Measurements from ENCODE around the gene CRIP2. TPM values are rescaled to one million over a fixed set of nuclear protein-coding genes. Genes with fewer than 3 reads are reported as not detected.

Gene CRIP2
- total RNA-seq, 1 donor from 2014 or later, result 247 TPM

DNA sequence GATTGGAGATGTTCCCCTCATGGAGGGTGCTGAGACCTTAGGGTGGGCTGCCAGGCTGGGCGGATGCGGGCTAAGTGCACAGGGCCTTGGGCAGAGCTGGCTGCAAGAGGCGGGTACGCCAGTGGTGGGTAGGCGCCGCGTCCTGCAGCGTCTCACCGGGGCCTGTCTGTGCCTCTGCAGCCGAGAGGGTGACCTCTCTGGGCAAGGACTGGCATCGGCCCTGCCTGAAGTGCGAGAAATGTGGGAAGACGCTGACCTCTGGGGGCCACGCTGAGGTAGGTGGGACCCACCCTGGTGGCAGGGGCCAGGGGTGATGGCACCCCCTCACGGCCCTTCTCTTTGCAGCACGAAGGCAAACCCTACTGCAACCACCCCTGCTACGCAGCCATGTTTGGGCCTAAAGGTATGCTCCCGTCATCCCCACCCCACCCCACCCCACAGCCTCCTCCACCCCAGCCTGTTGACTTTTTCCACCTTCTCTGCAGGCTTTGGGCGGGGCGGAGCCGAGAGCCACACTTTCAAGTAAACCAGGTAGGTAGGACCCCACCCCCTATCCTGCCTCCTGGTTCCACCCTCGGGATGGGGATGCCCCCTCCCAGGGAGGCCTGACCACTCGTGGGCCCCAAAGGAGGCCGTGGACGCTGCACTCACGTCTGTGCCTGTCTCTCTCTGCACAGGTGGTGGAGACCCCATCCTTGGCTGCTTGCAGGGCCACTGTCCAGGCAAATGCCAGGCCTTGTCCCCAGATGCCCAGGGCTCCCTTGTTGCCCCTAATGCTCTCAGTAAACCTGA is 13.6 kb downstream of the CRIP2 start:
- Mint-ChIP-seq H3K4me3 (ENCODE audit: unreplicated experiment) (peak overlapping the region; percentile 69), H3K36me3 (ENCODE audit: low read depth) (no peaks in the 10 kb centered on the region), H3K9me3 (ENCODE audit: low read depth) (no peaks in the 10 kb centered on the region), H3K4me1 (ENCODE audit: low read depth) (peaks cover 36% of the 10 kb centered on the region), H3K27ac (ENCODE audit: unreplicated experiment) (peak overlapping the region; percentile 32), H3K27me3 (ENCODE audit: low read depth) (no peaks in the 10 kb centered on the region)
- DNase-seq (ENCODE audit: low spot score), result no peak
- TF ChIP-seq, protein P1, sequence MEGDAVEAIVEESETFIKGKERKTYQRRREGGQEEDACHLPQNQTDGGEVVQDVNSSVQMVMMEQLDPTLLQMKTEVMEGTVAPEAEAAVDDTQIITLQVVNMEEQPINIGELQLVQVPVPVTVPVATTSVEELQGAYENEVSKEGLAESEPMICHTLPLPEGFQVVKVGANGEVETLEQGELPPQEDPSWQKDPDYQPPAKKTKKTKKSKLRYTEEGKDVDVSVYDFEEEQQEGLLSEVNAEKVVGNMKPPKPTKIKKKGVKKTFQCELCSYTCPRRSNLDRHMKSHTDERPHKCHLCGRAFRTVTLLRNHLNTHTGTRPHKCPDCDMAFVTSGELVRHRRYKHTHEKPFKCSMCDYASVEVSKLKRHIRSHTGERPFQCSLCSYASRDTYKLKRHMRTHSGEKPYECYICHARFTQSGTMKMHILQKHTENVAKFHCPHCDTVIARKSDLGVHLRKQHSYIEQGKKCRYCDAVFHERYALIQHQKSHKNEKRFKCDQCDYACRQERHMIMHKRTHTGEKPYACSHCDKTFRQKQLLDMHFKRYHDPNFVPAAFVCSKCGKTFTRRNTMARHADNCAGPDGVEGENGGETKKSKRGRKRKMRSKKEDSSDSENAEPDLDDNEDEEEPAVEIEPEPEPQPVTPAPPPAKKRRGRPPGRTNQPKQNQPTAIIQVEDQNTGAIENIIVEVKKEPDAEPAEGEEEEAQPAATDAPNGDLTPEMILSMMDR (IDR thresholded peaks at IDR 0.05), result no peak

DNA sequence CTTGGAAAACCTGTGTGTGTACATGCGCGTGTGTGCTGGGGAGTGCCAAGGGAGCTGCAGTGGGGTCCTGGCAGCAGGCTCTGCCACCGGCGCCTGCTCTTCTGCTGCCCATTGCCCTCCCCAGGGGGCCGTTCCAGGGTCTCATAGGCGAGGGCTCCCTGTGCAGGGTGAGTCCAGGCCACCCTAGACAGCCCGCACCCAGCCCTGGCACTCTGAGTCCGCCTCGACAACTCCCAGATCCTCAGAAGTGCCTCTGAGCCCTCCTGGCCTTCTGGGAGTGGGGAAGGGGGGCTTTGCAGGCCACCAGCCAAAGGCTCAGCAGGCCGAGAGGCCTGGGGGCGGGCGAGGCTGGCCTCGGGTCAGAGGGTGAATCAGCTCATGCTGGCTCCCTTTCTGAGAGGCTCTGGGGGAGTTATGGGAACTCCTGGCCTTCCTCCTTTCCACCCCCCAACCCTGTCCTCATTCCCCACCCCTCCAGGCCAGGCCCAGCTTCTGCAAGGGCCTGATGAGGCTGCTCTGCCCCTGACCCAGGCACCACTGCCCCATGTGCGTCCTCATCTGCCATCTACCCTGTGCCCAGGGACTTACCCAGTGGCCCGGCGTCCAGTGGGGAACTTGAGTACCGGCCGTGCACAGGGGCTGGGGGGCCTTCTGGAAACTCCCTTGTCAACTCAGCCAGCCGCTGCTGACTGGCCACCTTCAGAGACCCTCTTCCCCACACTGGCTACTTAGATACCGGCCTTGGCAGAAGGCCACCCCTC is 14.3 kb downstream of the CRIP2 start:
- Mint-ChIP-seq H3K4me1 (ENCODE audit: low read depth) (peaks cover 30% of the 10 kb centered on the region), H3K9me3 (ENCODE audit: low read depth) (no peaks in the 10 kb centered on the region), H3K4me3 (ENCODE audit: unreplicated experiment) (peak overlapping the region; percentile 69), H3K27me3 (ENCODE audit: low read depth) (no peaks in the 10 kb centered on the region), H3K27ac (ENCODE audit: unreplicated experiment) (peak overlapping the region; percentile 88), H3K36me3 (ENCODE audit: low read depth) (no peaks in the 10 kb centered on the region)
- TF ChIP-seq, protein P1 (IDR thresholded peaks at IDR 0.05), result no peak
- DNase-seq (ENCODE audit: low spot score), result no peak

DNA sequence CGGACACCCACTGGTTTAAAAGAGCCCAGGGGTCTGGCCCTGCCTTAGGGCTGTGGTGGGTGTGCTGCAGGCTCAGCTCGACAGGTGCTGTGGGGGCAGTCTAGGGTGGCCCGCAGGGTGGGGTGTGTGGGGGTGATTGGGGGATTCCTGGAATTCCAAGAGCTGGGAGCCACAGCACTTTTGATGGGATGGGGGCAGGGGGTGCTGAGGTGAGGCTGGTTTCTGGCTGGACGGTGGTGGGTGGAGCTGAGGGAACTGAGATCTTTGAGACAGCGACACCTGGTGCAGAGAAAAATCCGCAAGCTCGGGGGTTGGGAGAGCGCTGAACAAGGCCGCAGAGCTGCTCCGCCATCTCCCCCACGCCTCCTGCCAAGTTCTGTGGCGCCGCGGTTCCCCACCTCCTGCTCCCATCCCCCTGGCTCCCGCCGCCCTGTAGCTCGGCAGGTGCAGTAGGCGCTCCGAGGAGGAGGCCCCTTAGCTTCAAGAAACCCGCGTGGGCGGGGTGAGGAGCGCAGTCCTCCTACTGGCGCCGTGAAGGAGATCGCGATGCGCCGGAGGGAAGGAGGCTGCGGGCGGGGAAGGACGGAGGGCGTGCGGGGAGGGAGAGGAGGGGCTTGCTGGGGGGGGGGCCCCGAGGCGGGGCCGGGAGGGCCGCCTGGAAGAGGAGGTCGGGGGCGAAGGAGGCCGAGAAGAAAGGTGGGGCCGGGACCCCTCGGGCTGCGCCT is 15.1 kb downstream of the CRIP2 start:
- DNase-seq (ENCODE audit: low spot score), result no peak
- Mint-ChIP-seq H3K27me3 (ENCODE audit: low read depth) (no peaks in the 10 kb centered on the region), H3K36me3 (ENCODE audit: low read depth) (no peaks in the 10 kb centered on the region), H3K27ac (ENCODE audit: unreplicated experiment) (peak overlapping the region; percentile 88), H3K4me1 (ENCODE audit: low read depth) (peaks cover 22% of the 10 kb centered on the region), H3K4me3 (ENCODE audit: unreplicated experiment) (peak overlapping the region; percentile 69), H3K9me3 (ENCODE audit: low read depth) (no peaks in the 10 kb centered on the region)
- TF ChIP-seq, protein P1 (IDR thresholded peaks at IDR 0.05), result peak; percentile 80

DNA sequence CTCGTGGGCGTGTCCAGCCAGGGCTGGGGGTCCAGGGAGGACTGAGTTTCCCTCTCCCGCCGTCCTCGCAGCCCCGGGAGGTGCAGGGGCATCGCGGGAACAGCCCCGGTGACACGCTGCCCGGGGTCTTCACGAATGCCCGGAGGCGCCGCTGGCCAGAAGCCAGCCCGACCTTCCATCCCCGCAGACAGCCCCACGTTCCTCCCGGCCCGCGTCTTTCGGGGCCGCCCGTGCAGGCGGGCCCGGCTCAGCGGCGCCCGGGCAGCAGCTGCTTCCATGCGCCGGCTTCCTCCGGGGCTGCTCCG is 15.6 kb downstream of the CRIP2 start:
- Mint-ChIP-seq H3K4me3 (ENCODE audit: unreplicated experiment) (peak overlapping the region; percentile 69), H3K36me3 (ENCODE audit: low read depth) (no peaks in the 10 kb centered on the region), H3K27me3 (ENCODE audit: low read depth) (no peaks in the 10 kb centered on the region), H3K4me1 (ENCODE audit: low read depth) (peaks cover 21% of the 10 kb centered on the region), H3K9me3 (ENCODE audit: low read depth) (no peaks in the 10 kb centered on the region), H3K27ac (ENCODE audit: unreplicated experiment) (peak overlapping the region; percentile 88)
- DNase-seq (ENCODE audit: low spot score), result no peak
- TF ChIP-seq, protein P1 (IDR thresholded peaks at IDR 0.05), result no peak

Measured in chondrocyte (in vitro differentiated cells).